Stimulated activated memory B cell treated with anti-CD40 and anti-IgM and Interleukin-4, amounts not matched to agents 10 μg/mL and 1 μg/mL and 100 μg/mL, for 72 hours (primary cell): Measurements from ENCODE around the gene NUF2.
A peak's percentile ranks its signal among the peaks of the same experiment; 100 is the strongest.
"Not testable (repeated sequence)": the region's sequence is repeated elsewhere in the genome, so short reads cannot be mapped to it uniquely, and the experiment has no call there.

Experiments used
- ATAC-seq: fragments of 150-1000 bp; cut with Tn5 transposase; 2 replicates; pipeline ENCODE4 v1.10.0; 2021
- H3K27ac Mint-ChIP-seq: one replicate; pipeline ENCODE4 v1.8.0; 2022; ENCODE audit warnings: mild to moderate bottlenecking, mixed read lengths
- H3K27me3 Mint-ChIP-seq: one replicate; pipeline ENCODE4 v1.8.0; 2022; ENCODE audit warnings: mixed read lengths
- H3K36me3 Mint-ChIP-seq: one replicate; pipeline ENCODE4 v1.8.0; 2022; ENCODE audit warnings: mixed read lengths
- H3K4me1 Mint-ChIP-seq: one replicate; pipeline ENCODE4 v1.8.0; 2022; ENCODE audit warnings: mixed read lengths
- H3K4me3 Mint-ChIP-seq: one replicate; pipeline ENCODE4 v1.8.0; 2022; ENCODE audit warnings: mild to moderate bottlenecking, moderate library complexity, mixed read lengths
- H3K9me3 Mint-ChIP-seq: one replicate; pipeline ENCODE4 v1.8.0; 2022; ENCODE audit warnings: mixed read lengths

The NUF2 gene

DNA sequence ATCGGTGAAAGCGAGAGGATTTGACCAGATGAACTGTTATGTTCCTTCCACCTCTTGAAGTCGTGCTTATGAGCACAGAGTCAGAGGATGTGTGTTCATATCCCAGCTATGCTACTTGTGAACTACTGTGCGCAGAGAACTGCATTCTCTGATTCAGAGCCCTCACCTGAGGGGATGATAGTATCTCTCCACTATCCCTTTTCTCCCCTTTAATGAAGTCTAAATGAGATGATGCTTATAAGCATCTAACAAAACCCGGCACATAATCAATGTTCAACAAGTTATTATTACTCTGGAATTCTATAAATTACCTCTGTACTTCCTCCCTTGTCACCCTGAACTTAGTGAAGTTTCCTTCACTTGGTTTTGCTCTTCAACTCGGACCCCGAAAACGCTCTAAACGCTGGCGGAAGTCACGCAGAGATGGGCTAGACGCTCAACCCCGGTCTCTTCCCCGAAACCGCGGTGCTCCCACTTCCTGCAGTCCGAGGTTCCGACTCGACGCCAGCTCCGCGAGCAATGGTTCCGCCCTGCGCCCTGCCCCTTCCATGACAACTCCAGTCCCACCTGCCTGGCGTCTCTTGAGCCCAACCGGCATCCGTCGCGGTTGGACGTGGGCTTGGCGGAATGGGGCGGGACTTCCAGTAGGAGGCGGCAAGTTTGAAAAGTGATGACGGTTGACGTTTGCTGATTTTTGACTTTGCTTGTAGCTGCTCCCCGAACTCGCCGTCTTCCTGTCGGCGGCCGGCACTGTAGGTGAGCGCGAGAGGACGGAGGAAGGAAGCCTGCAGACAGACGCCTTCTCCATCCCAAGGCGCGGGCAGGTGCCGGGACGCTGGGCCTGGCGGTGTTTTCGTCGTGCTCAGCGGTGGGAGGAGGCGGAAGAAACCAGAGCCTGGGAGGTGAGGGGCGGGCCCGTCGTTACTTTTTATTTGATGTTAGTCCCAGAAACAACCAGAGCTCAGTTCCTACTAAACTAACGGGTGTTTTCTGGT lies at the start of gene NUF2:
TSS of gene NUF2 (plus strand) at position 644 of the 995 bp plus-strand sequence. CDS start 4,098 bp downstream, outside the sequence.
- H3K4me1 Mint-ChIP-seq, result peaks cover 14% of the 10 kb centered on the region
- H3K27me3 Mint-ChIP-seq, result no peaks in the 10 kb centered on the region
- H3K4me3 Mint-ChIP-seq, result peak within 1 kb of the TSS; percentile 86

DNA sequence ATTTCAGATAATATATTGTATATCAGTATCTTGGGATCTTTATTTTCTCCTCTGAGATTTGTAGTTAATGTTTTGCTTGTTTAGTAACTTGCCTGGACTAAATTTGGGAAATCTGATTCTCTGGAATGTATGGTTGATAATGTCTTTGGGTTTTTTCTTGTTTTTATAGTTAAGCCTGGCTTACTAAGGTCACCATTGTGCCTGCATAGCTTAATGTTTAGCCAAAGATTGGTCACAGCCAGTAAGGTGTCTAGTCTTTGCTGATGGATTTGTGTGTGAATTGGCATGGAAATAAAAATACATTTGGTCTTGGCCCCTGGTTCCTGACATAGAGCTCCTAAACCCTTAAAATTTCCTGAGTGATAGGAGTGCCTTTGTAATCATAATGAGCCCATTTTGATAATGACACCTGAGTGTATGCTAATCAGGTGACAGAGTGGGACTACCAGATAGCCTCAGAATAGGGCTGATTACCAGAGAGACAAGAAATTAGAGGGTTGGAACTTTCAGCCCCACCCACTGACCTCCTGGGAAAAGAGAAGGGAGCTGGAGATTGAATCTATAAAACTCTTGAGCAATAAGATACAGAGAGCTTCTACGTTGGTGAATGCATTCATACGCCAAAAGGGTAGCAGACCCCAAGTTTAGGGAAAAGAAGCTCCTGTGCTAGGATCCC lies 47.9 kb upstream of the NUF2 start:
- Mint-ChIP-seq H3K4me1 (no peaks in the 10 kb centered on the region), H3K36me3 (peaks cover 43% of the 10 kb centered on the region), H3K27ac (no peak overlapping the region), H3K27me3 (no peaks in the 10 kb centered on the region), H3K9me3 (peaks cover 6% of the 10 kb centered on the region), H3K4me3 (no peak overlapping the region)
- ATAC-seq, result no peak

More for the DNA sequence above, at the start of gene NUF2:
- Mint-ChIP-seq H3K9me3 (no peaks in the 10 kb centered on the region), H3K36me3 (no peaks in the 10 kb centered on the region), H3K27ac (peak within 1 kb of the TSS; percentile 89)
- peak; percentile 98 for ATAC-seq

DNA sequence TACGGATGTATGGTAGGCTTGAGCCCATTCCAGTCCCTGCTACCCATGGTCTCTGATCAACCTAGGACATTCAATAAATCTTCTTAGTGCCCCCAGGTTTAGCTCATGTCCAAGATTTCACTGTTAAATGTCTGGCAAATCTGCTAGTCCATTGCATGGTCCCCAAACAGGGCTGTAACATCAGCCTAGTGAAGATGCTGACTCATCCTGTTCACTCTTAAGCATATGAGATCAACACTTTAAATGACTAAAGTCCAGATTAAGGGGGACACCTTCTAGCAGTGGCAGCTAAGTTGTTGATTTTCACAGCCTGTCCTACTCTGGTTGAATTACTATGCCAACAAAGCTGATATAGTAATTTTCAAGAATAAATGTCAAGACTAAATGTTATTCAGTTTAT lies 46.5 kb upstream of the NUF2 start:
- H3K9me3 Mint-ChIP-seq, result peaks cover 14% of the 10 kb centered on the region
- H3K4me1 Mint-ChIP-seq, result no peaks in the 10 kb centered on the region
- no peak for ATAC-seq
- no peak overlapping the region for H3K27ac Mint-ChIP-seq
- H3K36me3 Mint-ChIP-seq, result peaks cover 56% of the 10 kb centered on the region
- no peaks in the 10 kb centered on the region for H3K27me3 Mint-ChIP-seq
- H3K4me3 Mint-ChIP-seq, result no peak overlapping the region

- H3K36me3 Mint-ChIP-seq, result peaks cover 76% of the 10 kb centered on the region
- no peak overlapping the region for H3K27ac Mint-ChIP-seq
- H3K27me3 Mint-ChIP-seq, result no peaks in the 10 kb centered on the region
- no peaks in the 10 kb centered on the region for H3K4me1 Mint-ChIP-seq
- peaks cover 21% of the 10 kb centered on the region for H3K9me3 Mint-ChIP-seq
- ATAC-seq, result no peak
- no peak overlapping the region for H3K4me3 Mint-ChIP-seq
Measured at GRCh38 chr1:163278602-163279001, 43.2 kb upstream of the NUF2 start.

DNA sequence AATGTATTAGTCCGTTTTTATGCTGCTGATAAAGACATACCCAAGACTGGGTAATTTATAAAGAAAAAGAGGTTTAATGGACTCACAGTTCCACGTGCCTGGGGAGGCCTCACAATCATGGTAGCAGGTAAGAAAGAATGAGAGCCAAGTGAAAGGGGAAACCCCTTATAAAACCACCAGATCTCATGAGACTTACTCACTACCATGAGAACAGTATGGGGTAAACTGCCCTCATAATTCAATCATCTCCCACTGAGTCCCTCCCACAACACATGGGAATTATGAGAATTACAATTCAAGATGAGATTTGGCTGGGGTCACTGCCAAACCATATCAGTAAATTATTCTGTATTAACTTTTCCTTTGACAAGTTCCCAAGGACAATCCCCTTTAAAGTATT lies 36.9 kb upstream of the NUF2 start:
- not testable (repeated sequence) for H3K9me3 Mint-ChIP-seq, ATAC-seq, H3K27me3 Mint-ChIP-seq, H3K4me3 Mint-ChIP-seq, H3K27ac Mint-ChIP-seq
- H3K4me1 Mint-ChIP-seq, result peaks cover 12% of the 10 kb centered on the region
- peaks cover 40% of the 10 kb centered on the region for H3K36me3 Mint-ChIP-seq

DNA sequence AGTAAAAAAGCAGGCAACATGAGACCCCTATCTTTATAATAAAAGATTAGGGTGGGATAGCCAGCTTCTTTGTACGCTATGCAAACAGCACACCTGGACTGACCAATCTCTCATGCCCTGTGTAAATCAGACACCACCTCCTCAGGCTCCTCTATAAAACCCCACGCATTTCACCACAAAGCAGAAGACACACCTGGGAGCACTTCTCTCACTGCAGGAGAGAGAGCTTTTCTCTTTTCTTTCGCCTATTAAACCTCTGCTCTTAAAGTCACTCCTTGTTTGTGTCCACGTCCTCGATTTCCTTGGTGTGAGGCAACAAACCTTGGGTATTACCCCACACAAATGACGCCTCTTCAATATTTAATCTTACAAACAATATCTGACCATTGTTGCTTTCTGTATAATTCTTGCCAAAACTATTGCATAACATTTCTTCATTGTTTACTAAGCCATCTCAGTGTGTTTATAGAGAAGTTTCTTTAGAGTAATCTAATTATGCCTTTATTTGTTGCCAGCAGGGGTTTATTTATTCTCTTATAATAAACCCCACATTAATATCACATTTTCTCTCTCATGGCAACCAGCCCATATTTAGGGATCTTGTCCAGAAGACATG lies 31.6 kb upstream of the NUF2 start:
- no peak overlapping the region for H3K4me3 Mint-ChIP-seq
- H3K27me3 Mint-ChIP-seq, result no peaks in the 10 kb centered on the region
- peaks cover 12% of the 10 kb centered on the region for H3K4me1 Mint-ChIP-seq
- H3K36me3 Mint-ChIP-seq, result peaks cover 45% of the 10 kb centered on the region
- H3K27ac Mint-ChIP-seq, result no peak overlapping the region
- peaks cover 6% of the 10 kb centered on the region for H3K9me3 Mint-ChIP-seq
- ATAC-seq, result no peak

GRCh38 chr1:163291461-163291860 lies 30.3 kb upstream of the NUF2 start:
- Mint-ChIP-seq H3K27ac (no peak overlapping the region), H3K4me1 (peaks cover 10% of the 10 kb centered on the region)
- no peak for ATAC-seq

GRCh38 chr1:163292153-163292552 lies 29.6 kb upstream of the NUF2 start:
- H3K27ac Mint-ChIP-seq, H3K4me3 Mint-ChIP-seq, H3K9me3 Mint-ChIP-seq, H3K4me1 Mint-ChIP-seq, ATAC-seq, H3K27me3 Mint-ChIP-seq: not testable (repeated sequence)
- H3K36me3 Mint-ChIP-seq, result peaks cover 52% of the 10 kb centered on the region

More at GRCh38 chr1:163291461-163291860, 30.3 kb upstream of the NUF2 start:
- Mint-ChIP-seq H3K9me3 (peaks cover 6% of the 10 kb centered on the region), H3K36me3 (peaks cover 50% of the 10 kb centered on the region), H3K4me3 (no peak overlapping the region), H3K27me3 (no peaks in the 10 kb centered on the region)

- not testable (repeated sequence) for H3K4me1 Mint-ChIP-seq, H3K27me3 Mint-ChIP-seq, H3K27ac Mint-ChIP-seq, H3K4me3 Mint-ChIP-seq, H3K9me3 Mint-ChIP-seq, ATAC-seq
- peaks cover 57% of the 10 kb centered on the region for H3K36me3 Mint-ChIP-seq
Measured at GRCh38 chr1:163293497-163293896, 28.3 kb upstream of the NUF2 start.

- Mint-ChIP-seq H3K27me3 (no peaks in the 10 kb centered on the region), H3K36me3 (peaks cover 73% of the 10 kb centered on the region), H3K9me3 (peaks cover 6% of the 10 kb centered on the region), H3K4me1 (no peaks in the 10 kb centered on the region), H3K27ac (no peak overlapping the region), H3K4me3 (no peak overlapping the region)
- no peak for ATAC-seq
Measured at GRCh38 chr1:163295949-163296348, 25.8 kb upstream of the NUF2 start.

- Mint-ChIP-seq H3K4me3 (no peak overlapping the region), H3K27me3 (no peaks in the 10 kb centered on the region), H3K36me3 (peaks cover 75% of the 10 kb centered on the region), H3K9me3 (peaks cover 6% of the 10 kb centered on the region), H3K4me1 (no peaks in the 10 kb centered on the region), H3K27ac (no peak overlapping the region)
- ATAC-seq, result no peak
Measured at GRCh38 chr1:163296504-163297263, 25.1 kb upstream of the NUF2 start.

DNA sequence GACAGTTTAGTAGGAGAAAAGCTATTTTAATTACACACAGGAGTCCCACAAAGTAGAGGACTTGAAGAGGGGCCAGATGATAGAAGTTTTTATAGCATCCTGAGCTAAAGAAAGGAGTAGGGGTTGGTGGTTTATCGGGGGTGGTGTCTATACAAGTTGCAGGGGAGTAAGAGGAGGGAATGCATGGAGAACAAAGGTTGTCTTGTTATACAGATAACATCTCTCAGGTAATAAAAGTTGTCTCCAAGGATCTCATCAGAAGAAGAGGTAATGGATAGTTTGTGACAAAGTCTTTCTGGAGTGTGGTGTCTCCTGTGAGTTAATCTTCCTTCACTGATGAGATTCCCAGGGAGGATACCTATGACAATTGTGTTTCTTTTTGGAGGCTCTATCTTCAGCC lies 23.4 kb upstream of the NUF2 start:
- Mint-ChIP-seq H3K27me3 (no peaks in the 10 kb centered on the region), H3K4me3 (no peak overlapping the region), H3K9me3 (no peaks in the 10 kb centered on the region), H3K4me1 (no peaks in the 10 kb centered on the region), H3K36me3 (peaks cover 67% of the 10 kb centered on the region), H3K27ac (no peak overlapping the region)
- no peak for ATAC-seq

- H3K27me3 Mint-ChIP-seq, result no peaks in the 10 kb centered on the region
- no peaks in the 10 kb centered on the region for H3K9me3 Mint-ChIP-seq
- H3K36me3 Mint-ChIP-seq, result peaks cover 70% of the 10 kb centered on the region
- no peak overlapping the region for H3K27ac Mint-ChIP-seq
- no peak overlapping the region for H3K4me3 Mint-ChIP-seq
- no peak for ATAC-seq
- no peaks in the 10 kb centered on the region for H3K4me1 Mint-ChIP-seq
Measured at GRCh38 chr1:163300568-163300967, 21.2 kb upstream of the NUF2 start.

DNA sequence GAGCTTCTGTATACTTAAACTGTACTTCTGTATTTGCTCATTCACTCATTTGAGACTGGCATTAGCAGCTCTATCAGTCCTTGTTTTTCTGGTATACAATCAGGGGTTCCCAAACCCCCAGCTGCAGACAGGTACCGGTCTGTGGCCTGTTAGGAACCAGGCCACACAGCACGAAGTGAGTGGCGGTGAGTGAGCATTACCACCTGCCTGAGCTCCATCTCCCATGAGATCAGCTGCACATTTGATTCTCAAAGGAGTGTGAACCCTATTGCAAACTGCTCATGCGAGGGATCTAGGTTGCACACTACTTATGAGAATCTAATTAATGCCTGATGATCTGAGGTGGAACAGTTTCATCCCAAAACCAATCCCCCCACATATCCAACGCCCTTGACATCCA lies 18.2 kb upstream of the NUF2 start:
- H3K27me3 Mint-ChIP-seq, result no peaks in the 10 kb centered on the region
- H3K27ac Mint-ChIP-seq, result no peak overlapping the region
- H3K4me1 Mint-ChIP-seq, result no peaks in the 10 kb centered on the region
- no peak for ATAC-seq
- peaks cover 57% of the 10 kb centered on the region for H3K36me3 Mint-ChIP-seq
- no peak overlapping the region for H3K4me3 Mint-ChIP-seq
- H3K9me3 Mint-ChIP-seq, result no peaks in the 10 kb centered on the region

DNA sequence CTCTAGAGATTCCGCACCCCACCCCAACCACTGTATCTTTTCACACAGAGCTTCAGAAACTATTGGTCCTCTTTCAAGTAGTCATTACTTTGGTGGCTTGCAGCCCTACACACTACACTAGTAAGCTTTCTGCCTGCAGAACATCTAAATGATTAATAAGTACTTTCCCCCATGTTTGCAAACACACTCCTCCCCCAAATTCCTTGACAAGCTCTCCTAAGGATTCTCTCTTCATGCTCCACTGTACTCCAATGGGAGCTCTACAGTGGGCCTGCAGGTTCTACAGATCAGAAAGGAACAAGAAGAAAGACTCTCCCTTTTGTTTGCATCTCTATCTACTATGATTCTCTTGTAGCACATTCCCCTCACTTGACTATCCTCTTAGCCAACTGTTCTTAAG lies 16.3 kb upstream of the NUF2 start:
- no peak overlapping the region for H3K27ac Mint-ChIP-seq
- peaks cover 60% of the 10 kb centered on the region for H3K36me3 Mint-ChIP-seq
- no peak overlapping the region for H3K4me3 Mint-ChIP-seq
- H3K27me3 Mint-ChIP-seq, result no peaks in the 10 kb centered on the region
- no peaks in the 10 kb centered on the region for H3K9me3 Mint-ChIP-seq
- ATAC-seq, result no peak
- H3K4me1 Mint-ChIP-seq, result no peaks in the 10 kb centered on the region
